ENCODE results near the gene IQSEC1. TPM values are rescaled to one million over a fixed set of nuclear protein-coding genes. Genes with fewer than 3 reads are reported as not detected.

Gene IQSEC1
- total and polyA plus RNA-seq, 9 of the 15 experiments (the other 6 are each of a cell fraction or from before 2014, with no cell fraction given): 0.56 to 39.0 (median 6.8) TPM

DNA sequence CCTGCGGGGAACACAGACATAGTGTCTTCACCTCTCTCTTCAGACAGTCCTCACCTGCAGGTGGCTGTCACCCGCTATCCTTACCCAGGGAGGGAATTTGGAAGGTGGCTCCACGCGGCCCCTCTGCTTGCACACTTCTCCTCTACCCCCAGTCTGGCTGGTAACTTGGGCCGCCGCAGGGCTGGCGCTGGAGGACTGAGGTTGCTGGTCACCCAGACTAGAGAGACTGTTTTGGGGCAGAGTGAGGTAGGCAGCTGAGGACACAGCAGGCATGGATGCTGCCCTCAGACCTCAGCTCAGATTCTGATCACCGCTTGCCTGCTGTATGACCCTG is 12.6 kb upstream of the IQSEC1 start:
- in situ Hi-C loops (cut with MboI): loop anchor here (5.0 kb wide), 1 partner anchor 376 kb away; no protein-coding TSS in a partner anchor
- peak overlapping the region in 1 of 2 experiments; percentile 74; a peak in 2 of 4 replicates for H3K9ac ChIP-seq (ENCODE audit: insufficient read depth in 1 of 2, low read depth in 2 of 2, low read length in 2 of 2)
- BruUV-seq (replicated peaks): no TSS peak
- no peak for FAIRE-seq
- H3K36me3 ChIP-seq (ENCODE audit: control insufficient read depth, insufficient read depth, low read length): no peaks in the 10 kb centered on the region
- no peaks in the 10 kb centered on the region for H3K79me2 ChIP-seq (ENCODE audit: control insufficient read depth, insufficient read depth, low read length)
- ChIA-PET CTCF (ENCODE audit: low intra/inter-chr PET ratio) (no interaction called here), POLR2A (no interaction called here)
- peaks cover 16 to 34% of the 10 kb centered on the region in 2 experiments; a peak in 4 of 5 replicates for H3K4me1 ChIP-seq (replicated peaks in 1 of 2; ENCODE audit: control insufficient read depth in 2 of 2, insufficient read depth in 2 of 2, low read length in 2 of 2)
- peaks cover 10 to 32% of the 10 kb centered on the region in 2 experiments; a peak in 4 of 5 replicates for H3K27me3 ChIP-seq (ENCODE audit: control insufficient read depth in 2 of 2, insufficient read depth in 2 of 2, low read length in 2 of 2)
- TF ChIP-seq TRIM24 (IDR thresholded peaks at IDR 0.05) (no peak), ILF3 (IDR thresholded peaks at IDR 0.05; ENCODE audit: borderline replicate concordance) (no peak), NFIX (CRISPR knock-in tag; IDR thresholded peaks at IDR 0.05; ENCODE audit: low read depth) (no peak), HNRNPUL1 (IDR thresholded peaks at IDR 0.05; ENCODE audit: low read length) (no peak), ZNF696 (CRISPR knock-in tag; conservative IDR thresholded peaks at IDR 0.05) (no peak)
- TF ChIP-seq, protein P1, sequence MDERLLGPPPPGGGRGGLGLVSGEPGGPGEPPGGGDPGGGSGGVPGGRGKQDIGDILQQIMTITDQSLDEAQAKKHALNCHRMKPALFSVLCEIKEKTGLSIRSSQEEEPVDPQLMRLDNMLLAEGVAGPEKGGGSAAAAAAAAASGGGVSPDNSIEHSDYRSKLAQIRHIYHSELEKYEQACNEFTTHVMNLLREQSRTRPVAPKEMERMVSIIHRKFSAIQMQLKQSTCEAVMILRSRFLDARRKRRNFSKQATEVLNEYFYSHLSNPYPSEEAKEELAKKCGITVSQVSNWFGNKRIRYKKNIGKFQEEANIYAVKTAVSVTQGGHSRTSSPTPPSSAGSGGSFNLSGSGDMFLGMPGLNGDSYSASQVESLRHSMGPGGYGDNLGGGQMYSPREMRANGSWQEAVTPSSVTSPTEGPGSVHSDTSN (CRISPR knock-in tag; IDR thresholded peaks at IDR 0.05; ENCODE audit: low read depth): no peak
- TF ChIP-seq, protein P1 (tag; conservative IDR thresholded peaks at IDR 0.05; ENCODE audit: low read depth): no peak
- TF ChIP-seq, protein P2, sequence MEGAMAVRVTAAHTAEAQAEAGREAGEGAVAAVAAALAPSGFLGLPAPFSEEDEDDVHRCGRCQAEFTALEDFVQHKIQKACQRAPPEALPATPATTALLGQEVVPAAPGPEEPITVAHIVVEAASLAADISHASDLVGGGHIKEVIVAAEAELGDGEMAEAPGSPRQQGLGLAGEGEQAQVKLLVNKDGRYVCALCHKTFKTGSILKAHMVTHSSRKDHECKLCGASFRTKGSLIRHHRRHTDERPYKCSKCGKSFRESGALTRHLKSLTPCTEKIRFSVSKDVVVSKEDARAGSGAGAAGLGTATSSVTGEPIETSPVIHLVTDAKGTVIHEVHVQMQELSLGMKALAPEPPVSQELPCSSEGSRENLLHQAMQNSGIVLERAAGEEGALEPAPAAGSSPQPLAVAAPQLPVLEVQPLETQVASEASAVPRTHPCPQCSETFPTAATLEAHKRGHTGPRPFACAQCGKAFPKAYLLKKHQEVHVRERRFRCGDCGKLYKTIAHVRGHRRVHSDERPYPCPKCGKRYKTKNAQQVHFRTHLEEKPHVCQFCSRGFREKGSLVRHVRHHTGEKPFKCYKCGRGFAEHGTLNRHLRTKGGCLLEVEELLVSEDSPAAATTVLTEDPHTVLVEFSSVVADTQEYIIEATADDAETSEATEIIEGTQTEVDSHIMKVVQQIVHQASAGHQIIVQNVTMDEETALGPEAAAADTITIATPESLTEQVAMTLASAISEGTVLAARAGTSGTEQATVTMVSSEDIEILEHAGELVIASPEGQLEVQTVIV (CRISPR knock-in tag; IDR thresholded peaks at IDR 0.05; ENCODE audit: borderline replicate concordance): no peak
- H4K20me1 ChIP-seq (replicated peaks; ENCODE audit: control insufficient read depth, insufficient read depth, low read length): peaks cover 23% of the 10 kb centered on the region
- 0 out of 2 replicates have a peak, but pooled peaks cover 1% of the 10 kb centered on the region for H3K9me3 ChIP-seq (replicated peaks; ENCODE audit: control insufficient read depth, insufficient read depth, low read depth, low read length)
- peak; percentile 5; the same call in 2 of the 3 replicates for ATAC-seq
- no peak overlapping the region for H3K4me3 ChIP-seq
- H3K27ac ChIP-seq (ENCODE audit: extremely low read depth, low read depth, low read length): no peak overlapping the region
- H3K4me2 ChIP-seq (ENCODE audit: insufficient read depth, low read length): peak overlapping the region; percentile 48; the same call in 1 of the 2 replicates
- intact Hi-C loops (cut with micrococcal nuclease): no loop called here
- peak overlapping the region; percentile 61; the same call in 1 of the 2 replicates for H2AFZ ChIP-seq (ENCODE audit: low read depth, low read length)
- no peaks in the 10 kb centered on the region for H3K9me1 ChIP-seq (ENCODE audit: control insufficient read depth, insufficient read depth, low read length)
- DNase-seq (ENCODE audit: extremely low read depth in 1 of 4, low spot score in 3 of 4): no peak
- 78% methylated on average over 8 of the region's 8 CpGs for WGBS (ENCODE audit: insufficient coverage, low coverage, missing lambda C conversion rate)
